ENCODE results near the gene RASA4B. TPM values are rescaled to one million over a fixed set of nuclear protein-coding genes. Genes with fewer than 3 reads are reported as not detected.
A peak's percentile ranks its signal among the peaks of the same experiment; 100 is the strongest.
"Not testable (repeated sequence)": the region's sequence is repeated elsewhere in the genome, so short reads cannot be mapped to it uniquely, and the experiment has no call there.

RASA4B gene
- total RNA-seq, 1 donor from 2014 or later = 1.4 TPM

DNA sequence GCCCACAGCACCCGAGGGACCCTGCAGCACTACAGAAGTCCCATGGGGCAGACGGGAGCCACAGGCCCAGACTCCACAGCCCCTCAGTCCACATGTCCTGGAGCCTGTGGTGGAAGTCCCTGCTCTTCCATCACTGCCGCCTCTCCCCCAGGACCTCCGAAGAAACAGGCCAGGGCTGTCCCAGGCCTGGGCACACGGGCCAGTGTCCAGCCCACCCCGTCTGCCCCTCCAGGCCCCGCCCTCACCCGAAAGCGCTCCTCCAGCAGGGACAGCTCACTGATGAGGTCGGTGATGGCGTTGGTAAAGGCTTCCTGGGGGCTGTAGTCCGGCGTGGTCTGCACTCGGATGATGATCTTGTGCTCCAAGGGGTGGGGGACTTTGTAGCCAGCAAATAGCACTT is 43.5 kb downstream of the RASA4B start:
- DNase-seq (ENCODE audit: low spot score) = not testable (repeated sequence)

DNA sequence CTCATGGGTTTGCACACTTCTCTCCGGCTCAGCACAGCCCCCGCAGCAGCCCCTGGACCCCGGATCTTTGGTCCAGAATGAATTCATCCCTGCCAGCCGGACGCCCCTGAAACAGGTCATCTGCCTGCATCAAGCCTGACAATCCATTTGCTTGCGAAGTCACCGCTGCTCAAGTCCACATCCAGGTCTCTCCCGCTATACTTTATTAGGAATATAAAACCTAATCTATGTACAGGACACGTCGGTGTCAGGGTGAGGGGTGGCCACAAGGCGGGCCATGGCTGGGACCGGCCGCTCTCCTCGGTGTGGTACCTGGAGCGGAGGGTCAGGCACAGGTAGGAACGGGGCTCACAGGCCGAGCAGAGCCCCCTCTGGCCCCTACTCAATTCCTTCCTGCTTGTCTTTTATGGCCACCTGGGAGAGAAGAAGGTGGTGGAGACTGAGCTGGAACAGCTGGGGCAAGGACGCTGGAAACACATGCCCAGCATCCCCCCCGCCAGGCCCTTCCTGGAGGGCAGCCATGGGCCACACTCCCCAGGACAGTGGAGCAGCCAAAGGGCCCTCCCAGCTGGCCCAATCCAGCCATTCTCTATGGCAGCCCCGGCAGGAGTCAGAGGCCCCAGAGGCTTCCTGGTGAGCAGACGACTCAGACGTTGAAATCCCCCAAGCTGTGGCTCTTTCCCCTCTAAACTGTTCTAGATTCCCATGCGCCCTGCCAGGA is 44.1 kb downstream of the RASA4B start:
- no peak for DNase-seq (ENCODE audit: low spot score)

DNA sequence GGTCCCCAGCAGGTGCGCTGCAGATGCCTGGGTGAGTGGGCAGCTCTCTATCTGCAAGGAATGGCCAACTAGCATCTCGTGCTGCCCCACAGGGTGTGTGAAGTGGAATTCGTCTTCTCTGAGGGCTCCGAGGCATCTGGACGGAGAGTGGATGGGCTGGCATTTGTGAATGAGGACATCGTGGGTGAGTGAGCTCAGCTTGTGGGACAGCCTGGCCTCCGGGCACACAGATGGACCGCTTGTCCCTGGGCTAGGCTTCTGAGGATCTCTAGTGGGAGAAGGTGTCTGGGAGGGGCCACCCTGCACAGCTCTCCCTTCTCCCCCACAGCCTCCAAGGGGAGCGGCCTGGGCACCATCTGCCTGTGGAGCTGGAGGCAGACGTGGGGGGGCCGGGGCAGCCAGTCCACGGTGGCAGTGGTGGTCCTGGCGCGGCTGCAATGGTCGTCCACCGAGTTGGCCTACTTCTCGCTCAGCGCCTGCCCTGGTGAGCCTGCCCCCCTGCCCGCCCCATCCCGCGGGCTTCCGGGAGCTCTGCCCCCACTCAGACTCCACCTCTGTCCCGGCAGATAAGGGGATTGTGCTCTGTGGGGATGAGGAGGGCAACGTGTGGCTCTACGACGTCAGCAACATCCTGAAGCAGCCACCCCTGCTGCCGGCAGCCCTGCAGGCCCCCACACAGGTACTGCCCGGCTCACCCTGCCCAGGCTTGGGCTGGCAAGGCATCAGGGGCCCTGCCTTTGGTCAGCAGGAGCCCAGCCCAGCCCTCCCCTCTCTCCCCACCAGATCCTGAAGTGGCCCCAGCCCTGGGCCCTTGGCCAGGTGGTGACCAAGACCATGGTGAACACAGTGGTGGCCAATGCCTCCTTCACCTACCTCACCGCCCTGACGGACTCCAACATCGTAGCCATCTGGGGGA is 45.2 kb downstream of the RASA4B start:
- DNase-seq (ENCODE audit: low spot score) = no peak

DNA sequence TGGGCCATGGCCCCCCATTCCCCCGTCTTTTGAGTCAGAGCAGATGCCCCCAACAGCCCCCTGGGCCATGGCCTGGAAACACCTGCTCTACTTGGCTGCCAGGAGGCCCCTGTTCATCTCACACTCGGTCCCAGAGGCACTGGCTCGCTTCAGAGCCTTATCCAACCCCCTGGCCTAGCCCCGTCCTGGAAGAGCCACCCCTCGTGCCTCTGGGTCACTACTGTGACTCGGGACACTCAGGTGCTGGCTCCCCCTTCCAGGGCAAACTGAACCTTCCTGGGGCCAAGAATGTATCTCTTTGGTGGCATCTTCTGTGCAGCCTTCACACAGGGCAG is 45.8 kb downstream of the RASA4B start:
- DNase-seq (ENCODE audit: low spot score) = no peak

DNA sequence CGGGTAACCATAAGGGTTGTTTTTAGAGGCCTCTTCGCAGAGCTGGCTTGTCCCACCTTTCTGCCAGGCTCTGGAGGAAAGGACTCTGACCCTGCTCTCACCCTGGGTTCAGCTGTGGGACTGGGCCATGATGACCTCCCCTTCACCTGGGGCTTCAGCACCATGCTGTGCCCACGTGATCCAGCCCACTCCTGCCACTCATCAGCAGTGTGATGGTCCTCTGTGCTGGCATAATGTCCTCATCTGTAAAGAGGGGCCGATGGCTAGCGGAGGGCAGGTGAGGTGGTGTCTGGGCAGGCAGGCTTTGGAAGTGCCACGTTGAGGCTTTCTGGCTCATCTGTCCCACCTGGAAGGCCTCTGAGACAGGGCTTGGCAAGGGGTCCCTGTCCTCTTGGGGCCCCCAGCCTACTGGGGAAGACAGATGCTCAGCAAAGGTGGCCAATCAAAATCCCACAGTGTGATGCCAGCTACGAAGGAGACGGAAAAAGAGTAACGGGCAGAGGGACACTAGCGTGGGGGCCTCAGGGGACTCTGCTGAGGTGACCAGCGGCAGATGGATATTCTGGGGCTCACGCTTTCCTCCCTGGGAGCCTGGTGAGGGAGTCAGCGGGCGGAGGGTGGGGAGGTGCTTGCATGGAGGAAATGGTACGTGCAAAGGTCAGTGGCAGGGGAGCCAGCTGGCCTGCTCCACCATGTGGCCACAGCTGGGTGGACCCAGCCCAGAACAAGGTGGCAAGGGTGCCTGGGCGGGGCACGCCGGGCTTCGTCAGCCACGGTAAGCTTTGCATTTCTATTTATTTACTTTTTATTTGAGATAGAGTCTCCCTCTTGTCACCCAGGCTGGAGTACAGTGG is 47.4 kb downstream of the RASA4B start:
- no peak for DNase-seq (ENCODE audit: low spot score)

DNA sequence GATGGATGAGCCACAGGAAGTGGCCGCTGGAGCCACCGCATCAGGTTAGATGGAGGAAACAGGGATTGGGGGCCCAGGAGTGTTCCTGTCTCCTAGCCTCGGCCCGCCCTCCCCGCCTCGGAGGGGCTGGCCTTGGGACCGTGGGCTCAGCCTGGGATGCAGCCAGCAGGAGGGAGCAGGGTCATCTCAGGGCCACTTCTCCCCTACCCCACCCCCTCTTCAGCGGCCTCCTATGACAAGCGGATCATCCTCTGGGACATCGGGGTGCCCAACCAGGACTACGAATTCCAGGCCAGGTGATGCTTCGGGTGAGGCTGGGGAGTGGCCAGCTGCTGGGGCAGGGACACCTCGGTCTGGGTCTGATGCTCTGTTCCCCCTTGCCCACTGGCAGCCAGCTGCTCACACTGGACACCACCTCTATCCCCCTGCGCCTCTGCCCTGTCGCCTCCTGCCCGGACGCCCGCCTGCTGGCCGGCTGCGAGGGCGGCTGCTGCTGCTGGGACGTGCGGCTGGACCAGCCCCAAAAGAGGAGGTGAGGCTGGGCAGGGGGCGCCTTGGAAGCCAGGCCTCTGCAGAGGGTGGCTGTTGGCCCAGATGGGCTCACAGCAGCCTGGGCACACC is 48.1 kb downstream of the RASA4B start:
- no peak for DNase-seq (ENCODE audit: low spot score)

DNA sequence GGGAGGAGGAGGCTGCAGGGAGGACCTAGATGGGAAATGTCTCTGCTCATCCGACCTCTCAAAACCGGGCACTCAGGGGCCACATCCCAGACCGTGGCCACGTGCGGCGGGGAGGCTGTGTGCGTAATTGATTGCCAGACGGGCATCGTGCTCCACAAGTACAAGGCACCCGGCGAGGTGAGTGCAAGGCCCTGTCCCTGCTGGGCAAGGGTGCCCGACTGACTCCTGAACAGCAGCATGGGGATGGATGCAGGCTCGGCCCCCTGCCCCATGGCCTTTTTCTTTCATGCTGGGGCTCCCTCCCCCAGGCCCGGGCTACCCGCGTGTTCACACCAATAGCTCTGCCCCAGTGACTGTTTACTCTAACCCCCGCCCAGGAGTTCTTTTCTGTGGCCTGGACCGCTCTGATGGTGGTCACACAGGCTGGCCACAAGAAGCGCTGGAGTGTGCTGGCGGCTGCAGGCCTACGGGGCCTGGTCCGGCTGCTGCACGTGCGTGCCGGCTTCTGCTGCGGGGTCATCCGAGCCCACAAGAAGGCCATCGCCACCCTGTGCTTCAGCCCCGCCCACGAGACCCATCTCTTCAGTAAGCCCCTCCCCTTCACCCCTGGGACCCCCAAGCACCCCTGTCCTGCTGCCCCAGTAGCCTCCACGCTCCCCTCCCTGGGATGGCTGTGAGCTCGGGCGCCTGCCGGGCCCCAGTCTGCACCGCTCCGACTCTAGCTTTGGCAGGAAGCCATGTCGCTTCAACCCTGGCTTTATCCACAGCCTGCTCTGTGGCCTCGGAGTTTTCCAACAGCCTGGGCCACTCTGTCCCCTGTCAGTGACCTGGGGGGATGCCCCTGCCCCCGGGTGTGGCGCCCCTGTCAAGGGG is 48.9 kb downstream of the RASA4B start:
- no peak for DNase-seq (ENCODE audit: low spot score)

DNA sequence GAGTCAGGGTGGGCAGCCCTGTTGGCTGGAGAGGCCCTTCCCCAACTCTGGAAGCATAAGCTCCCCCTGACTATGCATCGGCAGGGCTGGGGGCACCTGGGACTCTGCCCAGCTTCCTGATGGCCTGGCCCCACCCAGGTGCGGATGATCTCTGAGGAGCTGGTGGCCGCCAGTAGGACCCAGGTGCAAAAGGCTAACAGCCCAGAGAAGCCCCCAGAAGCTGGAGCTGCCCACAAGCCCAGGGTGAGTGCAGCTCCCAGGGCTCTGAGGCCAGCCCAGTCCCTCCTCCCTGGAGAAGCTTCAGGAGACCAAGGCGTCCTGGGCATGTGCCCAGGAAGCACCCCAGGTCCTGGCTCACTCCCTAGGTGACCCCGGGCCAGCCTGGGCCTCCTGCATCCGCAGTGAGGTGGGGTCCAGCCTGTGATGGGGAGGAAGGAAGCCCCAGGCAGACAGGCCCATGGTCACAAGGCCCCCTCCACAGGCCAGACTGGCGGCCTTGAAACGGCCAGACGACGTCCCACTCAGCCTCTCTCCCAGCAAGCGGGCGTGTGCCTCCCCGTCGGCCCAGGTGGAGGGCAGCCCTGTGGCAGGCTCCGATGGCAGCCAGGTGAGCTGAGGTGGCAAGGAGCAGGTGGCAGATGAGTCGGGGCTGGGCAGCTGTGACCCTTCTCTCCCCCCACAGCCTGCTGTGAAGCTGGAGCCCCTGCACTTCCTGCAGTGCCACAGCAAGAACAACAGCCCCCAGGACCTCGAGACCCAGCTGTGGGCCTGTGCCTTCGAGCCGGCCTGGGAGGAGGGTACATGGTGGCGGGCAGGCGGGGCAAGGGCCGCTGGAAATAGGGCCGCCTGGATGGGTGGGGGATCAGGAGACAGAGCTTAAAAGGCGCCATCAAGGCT is 49.7 kb downstream of the RASA4B start:
- DNase-seq (ENCODE audit: low spot score) = no peak

DNA sequence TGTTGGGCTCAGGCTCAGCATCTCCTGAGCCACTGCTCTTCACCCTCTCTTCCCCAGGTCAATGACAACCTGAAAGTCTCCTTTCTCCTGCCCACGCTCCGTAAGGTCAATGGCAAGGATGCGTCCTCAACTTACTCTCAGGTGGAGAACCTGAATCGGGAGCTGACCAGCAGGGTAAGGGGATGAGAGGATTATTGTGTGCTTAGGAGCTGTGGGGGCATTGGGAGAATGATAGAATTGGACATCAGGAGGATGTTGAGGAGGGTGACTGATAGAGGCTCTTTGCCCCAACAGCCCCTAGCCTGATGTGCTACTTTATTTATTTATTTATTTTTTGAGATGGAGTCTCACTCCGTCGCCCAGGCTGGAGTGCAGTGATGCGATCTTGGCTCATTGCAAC is 51.5 kb downstream of the RASA4B start:
- no peak for DNase-seq (ENCODE audit: low spot score)

DNA sequence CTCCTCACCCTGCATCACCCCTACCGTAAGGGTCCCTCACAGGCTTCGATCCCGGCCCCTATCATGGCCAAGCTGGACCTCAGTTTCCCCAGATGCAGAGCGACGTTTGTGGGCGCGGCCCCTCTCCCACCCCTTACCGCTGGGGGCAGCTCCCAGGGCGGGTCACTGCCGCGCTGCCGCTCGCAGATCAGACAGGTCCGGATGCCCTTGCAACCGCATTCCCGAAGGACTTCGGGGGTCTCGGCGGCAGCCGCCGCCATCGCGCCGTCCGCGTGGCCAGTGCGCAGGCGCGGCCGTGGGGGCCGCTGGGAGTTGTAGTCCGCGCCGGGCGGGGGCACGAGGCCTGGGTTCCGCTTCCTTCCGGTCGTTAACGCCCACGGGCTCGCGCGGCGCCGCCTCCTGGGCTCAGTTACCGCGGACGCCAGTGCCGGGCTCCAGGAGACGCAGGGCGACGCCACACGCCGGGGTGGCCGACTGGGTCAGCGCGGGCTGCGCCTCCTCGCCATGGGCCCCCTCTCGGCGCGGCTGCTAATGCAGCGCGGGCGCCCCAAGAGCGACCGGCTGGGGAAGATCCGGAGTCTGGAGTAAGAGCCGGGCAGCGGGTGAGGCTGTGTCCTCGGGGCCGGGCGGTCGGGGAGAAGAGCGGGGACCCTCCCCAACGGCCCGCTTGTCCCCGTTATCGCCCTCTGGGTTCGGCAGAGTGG is 52.8 kb downstream of the RASA4B start, which contains the start of the genes ALKBH4 and LRWD1:
TSS of gene ALKBH4 (minus strand) at position 287 of the 704 bp plus-strand sequence. CDS start at position 260, 27 bp downstream.
TSS of gene LRWD1 (plus strand) at position 408 of the 704 bp plus-strand sequence. CDS start at position 505, 97 bp downstream.
- peak; percentile 95 for DNase-seq (ENCODE audit: low spot score)

DNA sequence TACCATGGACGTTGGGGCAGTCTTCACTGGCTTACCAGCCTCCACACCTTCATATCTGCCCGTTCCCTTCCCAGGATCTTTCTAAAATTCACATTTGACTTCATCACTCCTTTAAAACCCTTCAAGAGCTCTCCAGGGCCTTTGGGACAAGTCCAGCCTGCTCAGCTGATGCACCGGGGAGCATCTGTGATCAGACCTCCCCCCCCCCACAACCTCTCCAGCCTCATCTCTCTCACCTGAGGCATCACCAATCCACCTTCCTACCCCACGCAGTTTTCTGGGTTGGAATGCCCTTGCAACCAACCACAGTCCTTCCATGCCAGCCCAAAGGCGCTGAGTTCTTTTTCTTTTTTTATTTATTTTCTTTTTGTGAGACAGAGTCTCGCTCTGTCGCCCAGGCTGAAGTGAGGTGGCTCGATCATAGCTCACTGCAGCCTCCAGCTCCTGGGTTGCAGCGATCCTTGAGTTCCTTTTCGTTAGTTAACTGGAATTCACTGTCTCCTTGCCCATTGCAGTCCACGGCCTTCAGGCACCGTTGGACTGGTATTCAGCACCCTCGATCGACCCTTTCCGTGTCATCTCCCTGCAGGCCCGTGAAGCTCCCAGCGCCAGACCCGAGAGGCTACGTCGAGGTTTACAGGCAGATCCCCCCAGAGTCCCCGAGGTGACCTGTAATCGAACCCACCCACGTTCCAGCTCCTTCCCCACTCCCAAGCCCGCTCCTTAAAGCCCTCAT is 53.6 kb downstream of the RASA4B start:
- DNase-seq (ENCODE audit: low spot score) = peak; percentile 18

DNA sequence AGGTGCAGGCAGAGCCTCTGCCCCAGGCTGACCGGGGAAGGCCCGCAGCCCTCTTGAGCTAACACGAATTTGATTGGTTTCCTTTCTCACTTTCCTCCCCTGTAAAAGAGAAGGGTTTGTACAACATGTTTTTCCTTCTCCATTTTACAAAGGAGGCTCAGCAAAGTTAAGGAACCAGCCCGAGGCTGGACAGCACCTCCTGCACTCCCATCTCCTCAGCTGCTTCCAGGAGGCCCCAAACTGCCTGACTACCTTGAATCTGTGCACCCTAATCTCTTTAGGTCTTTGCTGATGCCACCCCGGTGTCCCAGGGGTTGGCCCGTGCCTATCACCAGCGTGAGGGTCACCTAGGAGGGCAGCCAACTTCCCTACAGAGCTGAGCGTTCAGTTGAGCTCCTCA is 57.1 kb downstream of the RASA4B start:
- no peak for DNase-seq (ENCODE audit: low spot score)

DNA sequence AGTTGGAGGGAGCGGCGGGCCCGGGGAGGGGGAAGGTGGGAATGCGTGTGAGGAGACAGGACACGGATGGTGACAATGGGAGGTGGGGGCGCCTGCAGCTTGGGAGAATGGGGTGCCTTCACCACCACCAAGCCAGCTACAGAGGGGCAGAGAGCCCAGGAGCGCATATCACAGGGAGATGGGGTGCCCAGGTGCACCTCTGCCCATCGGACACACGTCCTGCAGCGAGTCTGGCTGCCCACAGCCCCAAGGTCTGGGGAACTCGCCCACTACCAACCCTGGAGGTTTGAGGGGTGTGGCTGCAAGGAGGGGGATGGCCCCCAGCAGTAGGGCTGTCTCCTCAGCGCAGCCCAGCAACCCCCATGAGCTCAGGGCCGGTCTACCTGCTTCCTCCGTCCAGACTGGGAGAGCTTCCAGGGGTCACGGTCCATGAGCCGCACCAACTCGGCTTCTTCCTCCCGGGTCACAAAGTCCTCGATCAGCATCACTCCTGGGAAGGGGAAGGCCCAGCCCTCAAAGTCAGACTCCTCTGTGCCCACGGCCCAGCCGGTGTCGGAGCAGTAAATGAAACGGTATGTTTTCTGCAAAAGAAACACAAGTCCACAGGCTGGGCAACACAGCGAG is 58.2 kb downstream of the RASA4B start:
- no peak for DNase-seq (ENCODE audit: low spot score)

DNA sequence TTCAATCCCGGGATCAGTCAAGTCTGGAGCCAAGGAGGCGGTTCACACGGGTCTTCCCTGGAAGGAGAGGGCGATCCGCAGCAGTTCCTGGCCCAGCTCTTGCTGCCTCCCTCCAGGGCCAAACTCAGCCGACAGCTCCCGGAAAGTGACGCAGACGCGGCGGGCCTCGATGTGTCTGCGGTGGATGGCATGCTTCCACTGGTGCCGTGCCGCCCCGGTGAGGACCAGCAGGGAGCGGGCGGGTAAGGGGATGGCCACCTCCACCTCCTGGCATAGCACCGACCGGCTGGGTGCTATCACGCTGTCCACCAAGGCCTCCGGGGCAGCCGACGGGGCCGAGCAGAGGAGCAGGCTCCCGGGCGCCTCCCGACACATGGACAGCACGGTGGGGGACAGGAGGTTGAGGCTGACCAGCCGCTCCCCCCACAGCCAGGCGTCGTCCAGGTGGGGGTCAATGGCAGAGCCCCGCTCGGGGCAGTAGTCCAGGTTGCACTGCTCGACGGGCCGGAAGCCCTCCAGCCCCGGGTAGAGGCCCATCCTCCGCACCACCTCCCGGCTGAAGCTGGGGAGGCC is 60.1 kb downstream of the RASA4B start:
- no peak for DNase-seq (ENCODE audit: low spot score)

DNA sequence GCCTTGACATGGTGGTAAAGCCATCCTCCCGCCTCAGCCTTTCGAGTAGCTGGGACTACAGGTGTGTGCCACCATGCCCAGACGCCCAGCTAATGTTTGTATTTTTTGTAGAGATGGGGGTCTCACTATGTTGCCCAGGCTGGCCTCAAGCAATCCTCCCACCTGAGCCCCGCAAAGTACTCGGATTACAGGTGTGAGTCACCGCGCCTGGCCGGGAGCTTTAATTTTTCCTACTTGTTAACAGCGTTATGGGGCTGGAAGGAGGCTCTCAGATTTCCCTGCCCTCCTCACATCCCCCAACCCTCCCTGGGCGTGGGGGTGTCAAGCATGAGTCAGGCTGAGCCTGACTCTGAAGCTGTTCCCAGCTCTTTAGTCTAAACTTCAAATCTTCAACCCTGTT is 61.2 kb downstream of the RASA4B start:
- no peak for DNase-seq (ENCODE audit: low spot score)

DNA sequence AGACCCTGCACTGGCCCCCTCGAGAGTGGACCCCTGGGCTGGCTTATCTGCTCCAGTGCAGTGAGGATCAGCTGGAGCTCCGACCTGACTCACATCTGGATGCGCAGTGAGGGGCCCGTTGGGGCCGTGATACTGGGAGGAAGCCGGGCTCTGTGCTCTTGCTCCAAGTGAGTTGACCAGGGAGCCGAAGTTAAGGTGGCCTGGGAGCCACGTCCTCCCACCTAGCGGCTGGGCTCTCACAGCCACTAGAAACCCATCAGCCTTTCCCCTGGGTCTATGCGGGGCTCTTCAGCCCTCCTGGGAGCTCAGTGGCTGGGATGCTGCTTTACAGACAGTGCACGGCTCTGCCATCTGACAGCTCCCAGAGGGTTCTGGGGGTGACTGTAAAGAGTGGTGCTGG is 62.0 kb downstream of the RASA4B start:
- DNase-seq (ENCODE audit: low spot score) = no peak

DNA sequence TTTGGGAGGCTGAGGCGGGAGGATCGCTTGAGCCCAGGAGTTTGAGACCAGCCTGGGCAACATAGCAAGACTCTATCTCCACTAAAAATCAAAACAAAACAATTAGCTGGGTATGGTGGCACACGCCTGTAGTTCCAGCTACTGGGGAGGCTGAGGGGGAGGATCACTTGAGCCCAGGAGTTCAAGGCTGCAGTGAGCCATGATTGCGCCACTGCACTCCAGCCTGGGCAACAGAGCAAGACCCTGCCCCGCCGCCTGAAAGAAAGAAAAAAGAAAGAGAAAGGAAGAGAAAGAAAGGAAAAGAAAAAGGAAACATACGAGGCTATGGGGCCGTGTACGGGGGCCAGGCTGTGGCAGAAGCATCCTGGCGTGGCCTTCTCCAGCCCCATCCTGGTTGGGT is 62.6 kb downstream of the RASA4B start:
- not testable (repeated sequence) for DNase-seq (ENCODE audit: low spot score)
